A549 (cell line): ENCODE results near the gene MPL. TPM values are rescaled to one million over a fixed set of nuclear protein-coding genes. Genes with fewer than 3 reads are reported as not detected.

ENCODE experiments used
- ATAC-seq, 2 experiments: fragments of 200-7000 bp in 1 of 2; fragments of >200 bp in 1 of 2; cut with Nextera tagmentation in 1 of 2; cut with Tn5 transposase in 1 of 2; 3 replicates each; pipeline versions ENCODE4 v1.8.0 to v1.9.1; 2018 to 2020; ENCODE audit warnings: mild to moderate bottlenecking in 1 of 2, moderate library complexity in 1 of 2
- CTCF ChIA-PET: fragments of 300-600 bp; sonication (Branson Sonifier 250); formaldehyde crosslinking; extraction: SDS; loops from one replicate; lab custom pipeline; 2021; ENCODE audit warnings: antibody characterized with exemption, inconsistent platforms; lab: Yijun Ruan, JAX
- POLR2A ChIA-PET: fragments of 350-600 bp; formaldehyde crosslinking; extraction: SDS; loops from one replicate; lab custom pipeline; 2021; ENCODE audit warnings: antibody characterized with exemption, inconsistent platforms; lab: Yijun Ruan, JAX
- DNase-seq, 2 experiments: peaks; one replicate each; pipeline versions ENCODE4 v3.0.0 to v3.0.0-alpha.2; 2011 to 2016; ENCODE audit warnings: low read depth in 1 of 2, low spot score in 1 of 2
- FAIRE-seq: peaks from 2 replicates; lab custom pipeline; 2011; peaks lifted over from hg19 to GRCh38; lab: Jason Lieb, UNC
- H3K27ac ChIP-seq, 2 experiments: fragments of >200 bp; sonication (Bioruptor Twin); formaldehyde crosslinking; 3 replicates each; pipeline ENCODE4 v1.5.1; 2016 to 2017
- H3K4me1 ChIP-seq: fragments of >200 bp; sonication (Bioruptor Twin); formaldehyde crosslinking; 3 replicates; pipeline ENCODE4 v1.6.1; 2016
- H3K4me2 ChIP-seq: fragments of >200 bp; sonication (Bioruptor Twin); formaldehyde crosslinking; 3 replicates; pipeline ENCODE4 v1.6.1; 2016
- H3K4me3 ChIP-seq: fragments of >200 bp; sonication (Bioruptor Twin); formaldehyde crosslinking; 3 replicates; pipeline ENCODE4 v1.5.1; 2016
- H3K9me3 ChIP-seq: fragments of >200 bp; sonication (Bioruptor Twin); formaldehyde crosslinking; 3 replicates; pipeline ENCODE4 v1.6.1; 2016
- CEBPB ChIP-seq, 2 experiments: fragments of >200 bp in 1 of 2; sonication (Bioruptor Twin) in 1 of 2; formaldehyde crosslinking in 1 of 2; IDR thresholded peaks; 2 replicates each; pipeline ENCODE4 v1.6.1; 2012 to 2016
- EHF ChIP-seq: fragments of 250-450 bp; sonication (Bioruptor Pico); IDR thresholded peaks from 2 replicates; pipeline ENCODE4 v1.5.0; 2020; ENCODE audit warnings: mild to moderate bottlenecking
- ESRRA ChIP-seq: fragments of 150-350 bp; IDR thresholded peaks from 2 replicates; pipeline ENCODE4 v1.6.1; 2014; ENCODE audit warnings: mild to moderate bottlenecking, low read length, borderline replicate concordance
- HDAC2 ChIP-seq: fragments of 200-600 bp; sonication (generic); IDR thresholded peaks from 2 replicates; pipeline ENCODE4 v1.6.1; 2016
- HOXB13 ChIP-seq: fragments of 250-450 bp; sonication (Bioruptor Pico); IDR thresholded peaks from 2 replicates; pipeline ENCODE4 v1.5.0; 2020; ENCODE audit warnings: low read depth, mild to moderate bottlenecking, moderate library complexity
- JUN ChIP-seq, 2 experiments: fragments of >200 bp; sonication (Bioruptor Twin); formaldehyde crosslinking; IDR thresholded peaks; 2 replicates in 1 of 2; 3 replicates in 1 of 2; pipeline ENCODE4 v1.6.1; 2016 to 2017
- MYC ChIP-seq: IDR thresholded peaks from 2 replicates; pipeline ENCODE4 v1.6.1; 2012; ENCODE audit warnings: mild to moderate bottlenecking, inconsistent platforms, low read length, improper control_type of control experiment, borderline replicate concordance
- NFE2L2 ChIP-seq: fragments of 150-350 bp; conservative IDR thresholded peaks from 2 replicates; pipeline ENCODE4 v1.6.1; 2014; ENCODE audit warnings: low read length
- PHF8 ChIP-seq: fragments of 200-600 bp; sonication (generic); IDR thresholded peaks from 2 replicates; pipeline ENCODE4 v1.6.1; 2016; ENCODE audit warnings: low read depth, mild to moderate bottlenecking, antibody characterized with exemption, moderate library complexity, borderline replicate concordance
- POLR2A ChIP-seq: IDR thresholded peaks from 2 replicates; pipeline ENCODE4 v1.6.1; 2012; ENCODE audit warnings: mild to moderate bottlenecking, low read length
- POLR2AphosphoS2 ChIP-seq: conservative IDR thresholded peaks from 2 replicates; pipeline ENCODE4 v1.6.1; 2012; ENCODE audit warnings: low read length, improper control_type of control experiment, inconsistent platforms
- RAD21 ChIP-seq, 2 experiments: fragments of >200 bp in 1 of 2; sonication (Bioruptor Twin) in 1 of 2; formaldehyde crosslinking in 1 of 2; IDR thresholded peaks in 1 of 2; conservative IDR thresholded peaks in 1 of 2; 2 replicates in 1 of 2; 3 replicates in 1 of 2; pipeline ENCODE4 v1.6.1; 2012 to 2018; ENCODE audit warnings: inconsistent platforms in 1 of 2
- SMC3 ChIP-seq: fragments of >200 bp; sonication (Bioruptor Twin); formaldehyde crosslinking; IDR thresholded peaks from 3 replicates; pipeline ENCODE4 v1.6.1; 2018; ENCODE audit warnings: inconsistent platforms
- ZSCAN20 ChIP-seq: fragments of 250-450 bp; sonication (Bioruptor Pico); IDR thresholded peaks from 2 replicates; pipeline ENCODE4 v1.8.0; 2022; ENCODE audit warnings: mild to moderate bottlenecking, moderate library complexity
- WGBS: methylation state at CpG from one replicate; pipeline ENCODE4 v1.1.6; 2017; ENCODE audit errors: missing lambda C conversion rate; 5-methylcytosine and 5-hydroxymethylcytosine counted together
- polyA plus RNA-seq, 4 experiments: library from polyadenylated mRNA; depleted of rRNA in 3 of 4; stranded (reverse); fragments of >200 nt; fragmentation: RNase III in 1 of 4; extraction: RNeasy Plus Mini Kit Qiagen cat#74134 plus additional on column Dnase treatment in 1 of 4; gene quantifications; 2 replicates in 3 of 4; 3 replicates in 1 of 4; pipeline ENCODE4 v1.2.3, GENCODE V29; 2011 to 2017
- TF ChIP-seq, protein P1 (sequence below): fragments of >200 bp; sonication (Bioruptor Twin); formaldehyde crosslinking; IDR thresholded peaks from 3 replicates; pipeline ENCODE4 v1.6.1; 2016
- TF ChIP-seq, protein P2 (sequence below): fragments of 200-600 bp; sonication (generic); IDR thresholded peaks from 2 replicates; pipeline ENCODE4 v1.6.1; 2016; ENCODE audit warnings: antibody characterized with exemption, mild to moderate bottlenecking, moderate library complexity
- TF ChIP-seq, protein P3 (sequence below): fragments of >200 bp; sonication (Bioruptor Twin); formaldehyde crosslinking; IDR thresholded peaks from 3 replicates; pipeline ENCODE4 v1.5.1; 2016

MPL gene
- polyA plus RNA-seq, 2 of the 4 experiments (the other 2 are of a cell fraction) = not detected

DNA sequence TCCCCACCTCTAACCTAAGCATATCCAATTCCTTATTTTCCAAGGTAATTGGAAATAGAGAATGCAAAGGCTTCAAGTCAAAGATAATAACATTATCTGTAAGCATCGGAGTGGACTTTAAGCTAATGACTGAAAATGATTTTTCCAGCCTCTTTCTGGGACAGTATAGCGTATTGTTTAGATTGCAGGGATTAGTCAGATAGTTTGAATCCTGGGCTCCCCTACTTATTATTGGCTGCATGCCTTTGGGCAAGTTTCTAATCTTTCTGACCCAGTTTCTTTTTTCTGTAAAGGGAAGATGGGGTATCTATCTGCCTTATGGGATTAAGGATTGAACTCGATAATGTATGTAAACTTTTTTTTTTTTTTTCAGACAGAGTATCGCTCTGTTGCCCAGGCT is 19.6 kb downstream of the MPL start:
- H3K9me3 ChIP-seq = no peaks in the 10 kb centered on the region
- peak overlapping the region; percentile 91 for H3K4me2 ChIP-seq
- H3K27ac ChIP-seq = peak overlapping the region in 1 of 2 experiments; percentile 97; a peak in 2 of 6 replicates

DNA sequence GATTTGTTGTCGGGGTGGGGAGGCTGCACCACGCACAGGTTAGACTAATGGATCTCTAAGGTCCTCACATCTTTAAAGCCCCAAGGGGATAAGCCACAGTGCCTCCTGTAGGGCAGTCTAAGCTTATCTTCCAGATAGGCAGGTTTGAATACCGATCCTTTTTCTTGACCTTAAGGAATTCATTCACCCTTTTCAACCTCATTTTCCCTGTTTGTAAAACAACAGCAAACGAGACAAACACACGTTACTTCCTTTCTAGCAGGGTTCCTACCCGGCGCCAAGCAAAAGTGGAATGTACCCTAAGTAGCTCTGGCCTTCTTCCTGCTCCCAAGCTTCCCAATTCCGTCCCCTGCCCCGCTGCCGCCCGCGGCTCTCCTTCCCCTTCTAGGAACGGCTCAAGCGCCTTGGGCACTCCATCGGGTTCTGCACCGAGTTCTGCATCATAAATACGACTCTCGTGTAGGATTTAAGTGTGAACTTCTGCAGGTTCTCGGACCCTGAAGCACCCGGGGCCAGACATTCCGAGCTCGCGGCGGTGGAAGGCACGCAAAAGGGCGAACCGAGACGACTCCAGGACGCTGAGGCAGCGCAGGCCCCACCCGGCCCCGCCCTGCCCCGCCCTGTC is 20.6 kb downstream of the MPL start:
- ChIA-PET CTCF (interaction anchor here (0.8 to 3.3 kb wide), 7 partner anchors 12 to 194 kb away, joined by 3 to 9 read pairs (median 3); no protein-coding TSS in a partner anchor), POLR2A (interaction anchor here (0.5 to 2.6 kb wide), 15 partner anchors 10 to 588 kb away, joined by 3 to 37 read pairs (median 4); partner anchors contain the start of genes ELOVL1, MED8, PTPRF and SZT2)
- WGBS = 3% methylated on average over 15 of the region's 33 CpGs
- peak; percentile 60 to 64 for ATAC-seq
- TF ChIP-seq HOXB13 (CRISPR knock-in tag) (no peak), ZSCAN20 (CRISPR knock-in tag) (no peak), ESRRA (no peak), NFE2L2 (no peak), SMC3 (0 out of 3 replicates have a peak, but pooled peaks have one; percentile 6), PHF8 (peak; percentile 59; the same call in 1 of the 2 replicates), MYC (no peak), JUN (IDR thresholded peaks at IDR 0.05) (peak; percentile 78 to 81), EHF (CRISPR knock-in tag) (no peak), POLR2A (peak; percentile 72), RAD21 (conservative IDR thresholded peaks at IDR 0.05 in 1 of 2, IDR thresholded peaks at IDR 0.05 in 1 of 2) (peak in 1 of 2 experiments; percentile 30; a peak in 2 of 5 replicates)
- TF ChIP-seq, protein P1, sequence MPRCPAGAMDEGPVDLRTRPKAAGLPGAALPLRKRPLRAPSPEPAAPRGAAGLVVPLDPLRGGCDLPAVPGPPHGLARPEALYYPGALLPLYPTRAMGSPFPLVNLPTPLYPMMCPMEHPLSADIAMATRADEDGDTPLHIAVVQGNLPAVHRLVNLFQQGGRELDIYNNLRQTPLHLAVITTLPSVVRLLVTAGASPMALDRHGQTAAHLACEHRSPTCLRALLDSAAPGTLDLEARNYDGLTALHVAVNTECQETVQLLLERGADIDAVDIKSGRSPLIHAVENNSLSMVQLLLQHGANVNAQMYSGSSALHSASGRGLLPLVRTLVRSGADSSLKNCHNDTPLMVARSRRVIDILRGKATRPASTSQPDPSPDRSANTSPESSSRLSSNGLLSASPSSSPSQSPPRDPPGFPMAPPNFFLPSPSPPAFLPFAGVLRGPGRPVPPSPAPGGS = peak; percentile 89; the same call in 2 of the 3 replicates
- TF ChIP-seq, protein P2, sequence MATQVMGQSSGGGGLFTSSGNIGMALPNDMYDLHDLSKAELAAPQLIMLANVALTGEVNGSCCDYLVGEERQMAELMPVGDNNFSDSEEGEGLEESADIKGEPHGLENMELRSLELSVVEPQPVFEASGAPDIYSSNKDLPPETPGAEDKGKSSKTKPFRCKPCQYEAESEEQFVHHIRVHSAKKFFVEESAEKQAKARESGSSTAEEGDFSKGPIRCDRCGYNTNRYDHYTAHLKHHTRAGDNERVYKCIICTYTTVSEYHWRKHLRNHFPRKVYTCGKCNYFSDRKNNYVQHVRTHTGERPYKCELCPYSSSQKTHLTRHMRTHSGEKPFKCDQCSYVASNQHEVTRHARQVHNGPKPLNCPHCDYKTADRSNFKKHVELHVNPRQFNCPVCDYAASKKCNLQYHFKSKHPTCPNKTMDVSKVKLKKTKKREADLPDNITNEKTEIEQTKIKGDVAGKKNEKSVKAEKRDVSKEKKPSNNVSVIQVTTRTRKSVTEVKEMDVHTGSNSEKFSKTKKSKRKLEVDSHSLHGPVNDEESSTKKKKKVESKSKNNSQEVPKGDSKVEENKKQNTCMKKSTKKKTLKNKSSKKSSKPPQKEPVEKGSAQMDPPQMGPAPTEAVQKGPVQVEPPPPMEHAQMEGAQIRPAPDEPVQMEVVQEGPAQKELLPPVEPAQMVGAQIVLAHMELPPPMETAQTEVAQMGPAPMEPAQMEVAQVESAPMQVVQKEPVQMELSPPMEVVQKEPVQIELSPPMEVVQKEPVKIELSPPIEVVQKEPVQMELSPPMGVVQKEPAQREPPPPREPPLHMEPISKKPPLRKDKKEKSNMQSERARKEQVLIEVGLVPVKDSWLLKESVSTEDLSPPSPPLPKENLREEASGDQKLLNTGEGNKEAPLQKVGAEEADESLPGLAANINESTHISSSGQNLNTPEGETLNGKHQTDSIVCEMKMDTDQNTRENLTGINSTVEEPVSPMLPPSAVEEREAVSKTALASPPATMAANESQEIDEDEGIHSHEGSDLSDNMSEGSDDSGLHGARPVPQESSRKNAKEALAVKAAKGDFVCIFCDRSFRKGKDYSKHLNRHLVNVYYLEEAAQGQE = no peak
- TF ChIP-seq, protein P3, sequence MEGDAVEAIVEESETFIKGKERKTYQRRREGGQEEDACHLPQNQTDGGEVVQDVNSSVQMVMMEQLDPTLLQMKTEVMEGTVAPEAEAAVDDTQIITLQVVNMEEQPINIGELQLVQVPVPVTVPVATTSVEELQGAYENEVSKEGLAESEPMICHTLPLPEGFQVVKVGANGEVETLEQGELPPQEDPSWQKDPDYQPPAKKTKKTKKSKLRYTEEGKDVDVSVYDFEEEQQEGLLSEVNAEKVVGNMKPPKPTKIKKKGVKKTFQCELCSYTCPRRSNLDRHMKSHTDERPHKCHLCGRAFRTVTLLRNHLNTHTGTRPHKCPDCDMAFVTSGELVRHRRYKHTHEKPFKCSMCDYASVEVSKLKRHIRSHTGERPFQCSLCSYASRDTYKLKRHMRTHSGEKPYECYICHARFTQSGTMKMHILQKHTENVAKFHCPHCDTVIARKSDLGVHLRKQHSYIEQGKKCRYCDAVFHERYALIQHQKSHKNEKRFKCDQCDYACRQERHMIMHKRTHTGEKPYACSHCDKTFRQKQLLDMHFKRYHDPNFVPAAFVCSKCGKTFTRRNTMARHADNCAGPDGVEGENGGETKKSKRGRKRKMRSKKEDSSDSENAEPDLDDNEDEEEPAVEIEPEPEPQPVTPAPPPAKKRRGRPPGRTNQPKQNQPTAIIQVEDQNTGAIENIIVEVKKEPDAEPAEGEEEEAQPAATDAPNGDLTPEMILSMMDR = peak; percentile 47
- H3K4me2 ChIP-seq = peak overlapping the region; percentile 91
- no peak for FAIRE-seq
- peaks cover 35% of the 10 kb centered on the region for H3K4me1 ChIP-seq
- no peaks in the 10 kb centered on the region for H3K9me3 ChIP-seq
- peak overlapping the region; percentile 62 for H3K4me3 ChIP-seq
- peak overlapping the region; percentile 92 to 97 for H3K27ac ChIP-seq
- peak; percentile 58 to 72 for DNase-seq

More for the DNA sequence above, 19.6 kb downstream of the MPL start:
- no peak for TF ChIP-seq CEBPB (IDR thresholded peaks at IDR 0.05)
- TF ChIP-seq HDAC2 = no peak
- no peak for TF ChIP-seq POLR2AphosphoS2
- FAIRE-seq (no peak), ATAC-seq (no peak), DNase-seq (no peak)
- CTCF ChIA-PET = interaction anchor here (1.7 to 3.3 kb wide), 2 partner anchors 25 to 120 kb away, joined by 4 to 9 read pairs; no protein-coding TSS in a partner anchor
- Histone ChIP-seq H3K4me1 (peaks cover 30% of the 10 kb centered on the region), H3K4me3 (no peak overlapping the region)
- WGBS = 95% methylated on average over 4 of the region's 4 CpGs
- POLR2A ChIA-PET = interaction anchor here (2.6 kb wide), 1 partner anchor 150 kb away, joined by 10 read pairs; no protein-coding TSS in a partner anchor
